Parathyroid adenoma (tissue), 2 donors: ENCODE data around the gene TC2N.

ENCODE experiments used
- H2AFZ ChIP-seq: fragments of 300-600 bp; sonication (generic); one replicate; pipeline ENCODE4 v1.7.0; 2017; ENCODE audit warnings: antibody characterized with exemption, mild to moderate bottlenecking
- H3K27ac ChIP-seq: fragments of 300-600 bp; sonication (generic); one replicate; pipeline ENCODE4 v1.7.0; 2017
- H3K27me3 ChIP-seq: fragments of 300-600 bp; sonication (generic); one replicate; pipeline ENCODE4 v1.7.0; 2017; ENCODE audit warnings: low read length; ENCODE audit not compliant: control insufficient read depth, insufficient read depth
- H3K36me3 ChIP-seq: fragments of 300-600 bp; sonication (generic); one replicate; pipeline ENCODE4 v1.7.0; 2017; ENCODE audit warnings: low read length; ENCODE audit not compliant: control insufficient read depth, insufficient read depth
- H3K4me1 ChIP-seq: fragments of 300-600 bp; sonication (generic); one replicate; pipeline ENCODE4 v1.7.0; 2017; ENCODE audit warnings: control low read depth
- H3K4me2 ChIP-seq: fragments of 300-600 bp; sonication (generic); one replicate; pipeline ENCODE4 v1.7.0; 2017; ENCODE audit warnings: low read length
- H3K4me3 ChIP-seq: fragments of 300-600 bp; sonication (generic); one replicate; pipeline ENCODE4 v1.7.0; 2017; ENCODE audit warnings: low read depth, low read length
- H3K79me2 ChIP-seq: fragments of 300-600 bp; sonication (generic); one replicate; pipeline ENCODE4 v1.7.0; 2017; ENCODE audit warnings: control low read depth
- H3K9ac ChIP-seq: fragments of 300-600 bp; sonication (generic); one replicate; pipeline ENCODE4 v1.7.0; 2017; ENCODE audit warnings: mild to moderate bottlenecking
- H3K9me3 ChIP-seq: fragments of 300-600 bp; sonication (generic); one replicate; pipeline ENCODE4 v1.7.0; 2017; ENCODE audit warnings: low read length; ENCODE audit not compliant: control insufficient read depth
- CTCF ChIP-seq: fragments of 300-600 bp; sonication (generic); IDR thresholded peaks from one replicate; pipeline ENCODE4 v1.7.0; 2017; ENCODE audit warnings: antibody characterized with exemption, mild to moderate bottlenecking
- donor health status: primary hyperparathyroidism.

Gene TC2N

GRCh38 chr14:91796617-91797347, 70.6 kb downstream of the TC2N start:
- no peaks in the 10 kb centered on the region for H3K36me3 ChIP-seq
- H3K27me3 ChIP-seq: no peaks in the 10 kb centered on the region
- no peak overlapping the region for H2AFZ ChIP-seq
- H3K4me3 ChIP-seq: no peak overlapping the region
- H3K4me2 ChIP-seq: no peak overlapping the region
- peaks cover 4% of the 10 kb centered on the region for H3K4me1 ChIP-seq
- H3K9ac ChIP-seq: no peak overlapping the region
- H3K79me2 ChIP-seq: peaks cover 4% of the 10 kb centered on the region
- no peaks in the 10 kb centered on the region for H3K9me3 ChIP-seq
- no peak overlapping the region for H3K27ac ChIP-seq
- no peak for TF ChIP-seq CTCF

GRCh38 chr14:91793704-91794103, 73.6 kb downstream of the TC2N start:
- Histone ChIP-seq H3K27ac (no peak overlapping the region), H3K79me2 (peaks cover 4% of the 10 kb centered on the region), H3K4me3 (no peak overlapping the region), H3K4me1 (peaks cover under 1% of the 10 kb centered on the region), H3K36me3 (no peaks in the 10 kb centered on the region), H3K4me2 (no peak overlapping the region), H3K9me3 (no peaks in the 10 kb centered on the region), H2AFZ (no peak overlapping the region), H3K9ac (no peak overlapping the region), H3K27me3 (no peaks in the 10 kb centered on the region)
- no peak for TF ChIP-seq CTCF

- Histone ChIP-seq H3K4me2 (no peak overlapping the region), H3K36me3 (no peaks in the 10 kb centered on the region), H3K27ac (no peak overlapping the region), H3K4me3 (no peak overlapping the region), H3K9me3 (no peaks in the 10 kb centered on the region), H3K27me3 (no peaks in the 10 kb centered on the region), H3K9ac (no peak overlapping the region), H3K79me2 (no peaks in the 10 kb centered on the region), H2AFZ (no peak overlapping the region), H3K4me1 (no peaks in the 10 kb centered on the region)
- no peak for TF ChIP-seq CTCF
Measured at GRCh38 chr14:91786188-91786587, 81.1 kb downstream of the TC2N start.

GRCh38 chr14:91780452-91780851, 86.9 kb downstream of the TC2N start:
- H3K79me2 ChIP-seq: no peaks in the 10 kb centered on the region
- TF ChIP-seq CTCF: no peak
- H3K9ac ChIP-seq: no peak overlapping the region
- H3K4me1 ChIP-seq: peaks cover 6% of the 10 kb centered on the region
- H3K27ac ChIP-seq: no peak overlapping the region
- H3K4me3 ChIP-seq: no peak overlapping the region
- H3K27me3 ChIP-seq: no peaks in the 10 kb centered on the region
- H2AFZ ChIP-seq: no peak overlapping the region
- H3K36me3 ChIP-seq: no peaks in the 10 kb centered on the region
- no peak overlapping the region for H3K4me2 ChIP-seq
- no peaks in the 10 kb centered on the region for H3K9me3 ChIP-seq

- no peak overlapping the region for H3K4me2 ChIP-seq
- TF ChIP-seq CTCF: no peak
- no peak overlapping the region for H3K4me3 ChIP-seq
- H3K27ac ChIP-seq: no peak overlapping the region
- no peaks in the 10 kb centered on the region for H3K9me3 ChIP-seq
- no peaks in the 10 kb centered on the region for H3K79me2 ChIP-seq
- no peaks in the 10 kb centered on the region for H3K27me3 ChIP-seq
- no peak overlapping the region for H3K9ac ChIP-seq
- H3K36me3 ChIP-seq: no peaks in the 10 kb centered on the region
- peaks cover 21% of the 10 kb centered on the region for H3K4me1 ChIP-seq
- no peak overlapping the region for H2AFZ ChIP-seq
Measured at GRCh38 chr14:91778217-91778616, 89.1 kb downstream of the TC2N start.
